BLaER1 (cell line): Measurements from ENCODE around the gene IFT122.
A peak's percentile ranks its signal among the peaks of the same experiment; 100 is the strongest.

Source experiments
- H3K27ac ChIP-seq: shearing (Covaris generic); formaldehyde crosslinking; 2 replicates; pipeline ENCODE4 v1.8.1; 2022
- H3K27me3 ChIP-seq: shearing (Covaris generic); formaldehyde crosslinking; 2 replicates; pipeline ENCODE4 v1.8.1; 2022
- H3K36me3 ChIP-seq: shearing (Covaris generic); formaldehyde crosslinking; 2 replicates; pipeline ENCODE4 v1.8.1; 2022
- H3K4me1 ChIP-seq: shearing (Covaris generic); formaldehyde crosslinking; 2 replicates; pipeline ENCODE4 v1.8.1; 2022
- H3K4me2 ChIP-seq: shearing (Covaris generic); formaldehyde crosslinking; 2 replicates; pipeline ENCODE4 v1.8.1; 2022
- H3K4me3 ChIP-seq: shearing (Covaris generic); formaldehyde crosslinking; 2 replicates; pipeline ENCODE4 v1.8.1; 2022
- H3K9ac ChIP-seq: shearing (Covaris generic); formaldehyde crosslinking; 2 replicates; pipeline ENCODE4 v1.8.1; 2022
- H3K9me3 ChIP-seq: shearing (Covaris generic); formaldehyde crosslinking; 2 replicates; pipeline ENCODE4 v1.8.1; 2022
- H4K20me1 ChIP-seq: shearing (Covaris generic); formaldehyde crosslinking; 2 replicates; pipeline ENCODE4 v1.8.1; 2022
- Cebpa-rat ChIP-seq: shearing (Covaris generic); IDR thresholded peaks from 2 replicates; pipeline ENCODE4 v1.8.1; 2022

IFT122 gene

GRCh38 chr3:129517516-129517915 lies 77.5 kb downstream of the IFT122 start:
- Histone ChIP-seq H3K36me3 (peaks cover 54% of the 10 kb centered on the region), H3K9me3 (no peaks in the 10 kb centered on the region), H3K27me3 (no peaks in the 10 kb centered on the region), H3K9ac (no peak overlapping the region), H3K4me1 (peaks cover 32% of the 10 kb centered on the region), H3K27ac (no peak overlapping the region), H3K4me2 (no peak overlapping the region), H4K20me1 (no peaks in the 10 kb centered on the region), H3K4me3 (no peak overlapping the region)
- no peak for TF ChIP-seq Cebpa-rat

- H3K9me3 ChIP-seq = no peaks in the 10 kb centered on the region
- H3K4me1 ChIP-seq = peaks cover 33% of the 10 kb centered on the region
- no peak overlapping the region for H3K4me3 ChIP-seq
- no peak for TF ChIP-seq Cebpa-rat
- H4K20me1 ChIP-seq = no peaks in the 10 kb centered on the region
- no peaks in the 10 kb centered on the region for H3K27me3 ChIP-seq
- no peak overlapping the region for H3K27ac ChIP-seq
- no peak overlapping the region for H3K9ac ChIP-seq
- peaks cover 48% of the 10 kb centered on the region; the same call in 1 of the 2 replicates for H3K36me3 ChIP-seq
- H3K4me2 ChIP-seq = no peak overlapping the region
These were observed 78.1 kb downstream of the IFT122 start for GRCh38 chr3:129518038-129518561.

DNA sequence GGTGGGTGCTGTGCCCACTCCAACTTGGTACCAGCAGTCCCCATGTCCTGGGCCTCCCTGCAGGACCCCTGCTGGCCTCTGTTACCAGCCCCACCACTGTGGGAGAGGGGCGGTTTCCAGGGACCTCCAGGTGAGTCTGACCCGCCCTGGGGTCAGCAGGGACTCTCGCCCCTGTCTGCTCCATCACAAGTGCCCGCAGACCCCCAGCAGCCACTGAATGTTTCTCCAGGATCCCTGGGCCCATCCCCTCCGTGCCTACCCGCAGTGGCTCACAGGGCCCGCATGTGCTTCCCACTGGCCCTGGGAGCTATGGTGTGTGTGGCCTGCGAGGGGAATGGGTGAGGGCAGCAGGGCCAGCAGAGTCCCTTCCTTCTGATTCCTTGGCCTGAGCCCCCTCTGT lies 78.6 kb downstream of the IFT122 start:
- no peak overlapping the region for H3K4me3 ChIP-seq
- no peak overlapping the region for H3K9ac ChIP-seq
- H3K36me3 ChIP-seq = peaks cover 44% of the 10 kb centered on the region; the same call in 1 of the 2 replicates
- H3K9me3 ChIP-seq = no peaks in the 10 kb centered on the region
- H4K20me1 ChIP-seq = no peaks in the 10 kb centered on the region
- H3K27me3 ChIP-seq = no peaks in the 10 kb centered on the region
- peaks cover 36% of the 10 kb centered on the region for H3K4me1 ChIP-seq
- H3K27ac ChIP-seq = no peak overlapping the region
- no peak for TF ChIP-seq Cebpa-rat
- no peak overlapping the region for H3K4me2 ChIP-seq

- H4K20me1 ChIP-seq = no peaks in the 10 kb centered on the region
- H3K9me3 ChIP-seq = no peaks in the 10 kb centered on the region
- no peak overlapping the region for H3K4me3 ChIP-seq
- peaks cover 29% of the 10 kb centered on the region for H3K4me1 ChIP-seq
- H3K4me2 ChIP-seq = no peak overlapping the region
- H3K27me3 ChIP-seq = no peaks in the 10 kb centered on the region
- H3K36me3 ChIP-seq = peaks cover 38% of the 10 kb centered on the region; the same call in 1 of the 2 replicates
- TF ChIP-seq Cebpa-rat = no peak
- H3K27ac ChIP-seq = no peak overlapping the region
- no peak overlapping the region for H3K9ac ChIP-seq
These were observed 79.4 kb downstream of the IFT122 start for GRCh38 chr3:129519449-129519848.

DNA sequence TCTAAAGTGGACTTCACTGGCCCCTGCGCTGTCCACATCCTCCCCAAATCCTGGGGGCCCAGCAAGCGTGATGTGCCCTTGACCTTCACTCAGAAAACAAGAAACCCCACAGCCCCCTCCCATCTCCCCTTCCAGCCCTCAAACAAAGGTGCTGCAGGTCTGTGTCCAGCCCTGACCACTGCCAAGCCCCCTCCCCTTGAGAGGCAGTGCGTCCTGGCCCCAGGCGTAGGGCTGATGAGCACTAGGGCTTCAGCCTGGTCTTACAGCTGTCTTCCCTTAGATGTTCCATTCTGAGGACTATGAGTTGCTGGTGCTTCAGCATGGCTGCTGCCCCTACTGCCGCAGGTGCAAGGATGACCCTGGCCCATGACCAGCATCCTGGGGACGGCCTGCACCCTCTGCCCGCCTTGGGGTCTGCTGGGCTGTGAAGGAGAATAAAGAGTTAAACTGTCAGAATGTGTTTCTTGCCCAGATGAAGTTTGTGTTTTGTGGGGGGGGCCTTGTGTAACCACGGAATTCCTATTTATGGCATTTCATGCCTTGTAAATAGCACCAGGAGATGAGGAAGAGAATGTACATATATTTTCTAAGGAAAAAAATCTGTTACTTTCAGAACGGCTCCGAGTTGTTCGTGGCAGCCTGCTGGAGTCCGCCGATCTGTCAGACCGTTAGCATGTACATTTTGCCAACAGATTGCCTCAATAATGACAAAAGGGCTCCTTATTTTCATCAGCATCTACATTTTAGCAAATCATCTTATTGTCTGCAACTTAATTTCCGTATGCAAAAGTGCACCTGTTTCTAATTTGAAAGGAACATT lies 80.1 kb downstream of the IFT122 start:
- Histone ChIP-seq H3K9ac (no peak overlapping the region), H4K20me1 (no peaks in the 10 kb centered on the region), H3K9me3 (no peaks in the 10 kb centered on the region), H3K4me1 (peaks cover 22% of the 10 kb centered on the region), H3K4me2 (no peak overlapping the region), H3K27me3 (no peaks in the 10 kb centered on the region), H3K27ac (no peak overlapping the region), H3K4me3 (no peak overlapping the region), H3K36me3 (peaks cover 37% of the 10 kb centered on the region; the same call in 1 of the 2 replicates)
- no peak for TF ChIP-seq Cebpa-rat

- Histone ChIP-seq H3K4me1 (peaks cover 19% of the 10 kb centered on the region), H3K9me3 (no peaks in the 10 kb centered on the region), H3K4me3 (no peak overlapping the region), H3K9ac (no peak overlapping the region), H3K4me2 (no peak overlapping the region), H3K36me3 (peaks cover 33% of the 10 kb centered on the region; the same call in 1 of the 2 replicates), H3K27ac (no peak overlapping the region), H3K27me3 (no peaks in the 10 kb centered on the region), H4K20me1 (no peaks in the 10 kb centered on the region)
- TF ChIP-seq Cebpa-rat = no peak
These were observed 80.9 kb downstream of the IFT122 start for GRCh38 chr3:129520960-129521359.

DNA sequence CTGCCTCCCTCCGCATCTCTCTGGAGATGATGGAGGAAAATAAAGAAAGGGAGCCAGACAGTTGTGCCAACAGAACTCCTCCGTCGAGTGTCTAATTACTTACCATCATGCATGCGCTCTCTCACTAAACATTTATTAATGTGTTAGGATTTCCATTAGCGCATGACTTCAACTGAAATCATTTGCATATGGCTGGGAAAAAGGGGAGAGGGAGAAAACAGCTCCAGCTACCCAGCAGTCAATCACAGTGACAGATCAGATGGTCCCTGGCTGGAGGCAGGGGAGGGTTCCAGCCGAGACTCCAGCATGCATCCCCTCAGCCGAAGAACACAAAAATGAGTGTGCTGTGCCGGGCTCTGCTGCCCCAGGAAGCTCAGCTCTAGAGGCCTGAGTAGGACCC lies 81.6 kb downstream of the IFT122 start:
- no peaks in the 10 kb centered on the region for H4K20me1 ChIP-seq
- no peak overlapping the region for H3K4me3 ChIP-seq
- H3K4me2 ChIP-seq = no peak overlapping the region
- H3K27ac ChIP-seq = no peak overlapping the region
- peaks cover 26% of the 10 kb centered on the region; the same call in 1 of the 2 replicates for H3K36me3 ChIP-seq
- H3K27me3 ChIP-seq = no peaks in the 10 kb centered on the region
- H3K9me3 ChIP-seq = no peaks in the 10 kb centered on the region
- no peak for TF ChIP-seq Cebpa-rat
- H3K9ac ChIP-seq = no peak overlapping the region
- peaks cover 24% of the 10 kb centered on the region for H3K4me1 ChIP-seq

DNA sequence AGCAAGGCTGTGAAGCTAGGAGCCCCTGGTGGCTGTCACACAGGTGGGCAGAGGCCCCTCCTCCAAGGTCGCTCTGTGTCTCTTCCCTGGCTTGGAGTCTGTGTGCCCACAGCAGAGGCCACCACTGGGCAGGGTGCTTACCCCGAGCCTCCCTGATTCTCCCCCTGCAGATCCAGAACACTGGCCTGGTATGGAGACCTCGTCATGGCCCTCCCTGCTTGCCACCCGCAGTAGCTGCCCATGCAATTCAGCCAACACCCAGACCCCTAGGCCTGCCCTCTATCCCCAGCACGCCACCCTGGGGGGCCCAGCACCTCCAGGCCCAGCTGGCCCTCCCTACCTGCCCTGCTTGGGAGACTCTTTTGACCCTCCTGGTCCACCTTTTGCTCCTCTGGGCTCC lies 82.9 kb downstream of the IFT122 start:
- Histone ChIP-seq H3K27ac (no peak overlapping the region), H3K4me1 (peaks cover 24% of the 10 kb centered on the region), H3K4me2 (peak overlapping the region; percentile 36; the same call in 1 of the 2 replicates), H3K9me3 (no peaks in the 10 kb centered on the region), H3K36me3 (peaks cover 16% of the 10 kb centered on the region; the same call in 1 of the 2 replicates), H3K27me3 (no peaks in the 10 kb centered on the region), H3K9ac (no peak overlapping the region), H4K20me1 (no peaks in the 10 kb centered on the region), H3K4me3 (no peak overlapping the region)
- TF ChIP-seq Cebpa-rat = no peak

DNA sequence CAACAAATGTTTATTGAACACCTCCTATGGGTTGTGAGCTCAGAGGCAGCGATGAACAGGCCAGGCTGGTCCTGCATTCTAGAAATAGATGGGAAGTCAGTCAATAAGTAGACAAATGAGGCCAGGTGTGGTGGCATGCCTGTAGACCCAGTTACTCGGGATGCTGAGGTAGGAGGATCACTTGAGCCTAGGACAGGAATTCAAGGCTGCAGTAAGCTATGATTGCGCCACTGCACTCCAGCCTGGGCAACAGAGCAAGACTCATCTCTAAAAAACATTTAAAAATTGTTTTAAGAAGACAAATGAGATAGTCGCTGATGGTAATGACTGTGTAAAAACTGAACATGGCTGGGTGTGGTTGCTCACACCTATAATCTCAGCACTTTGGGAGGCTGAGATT lies 84.1 kb downstream of the IFT122 start:
- Histone ChIP-seq H3K4me3 (no peak overlapping the region), H4K20me1 (no peaks in the 10 kb centered on the region), H3K9ac (no peak overlapping the region), H3K4me1 (peaks cover 21% of the 10 kb centered on the region), H3K27ac (no peak overlapping the region), H3K36me3 (peaks cover 6% of the 10 kb centered on the region; the same call in 1 of the 2 replicates), H3K27me3 (no peaks in the 10 kb centered on the region), H3K9me3 (no peaks in the 10 kb centered on the region), H3K4me2 (no peak overlapping the region)
- TF ChIP-seq Cebpa-rat = no peak

DNA sequence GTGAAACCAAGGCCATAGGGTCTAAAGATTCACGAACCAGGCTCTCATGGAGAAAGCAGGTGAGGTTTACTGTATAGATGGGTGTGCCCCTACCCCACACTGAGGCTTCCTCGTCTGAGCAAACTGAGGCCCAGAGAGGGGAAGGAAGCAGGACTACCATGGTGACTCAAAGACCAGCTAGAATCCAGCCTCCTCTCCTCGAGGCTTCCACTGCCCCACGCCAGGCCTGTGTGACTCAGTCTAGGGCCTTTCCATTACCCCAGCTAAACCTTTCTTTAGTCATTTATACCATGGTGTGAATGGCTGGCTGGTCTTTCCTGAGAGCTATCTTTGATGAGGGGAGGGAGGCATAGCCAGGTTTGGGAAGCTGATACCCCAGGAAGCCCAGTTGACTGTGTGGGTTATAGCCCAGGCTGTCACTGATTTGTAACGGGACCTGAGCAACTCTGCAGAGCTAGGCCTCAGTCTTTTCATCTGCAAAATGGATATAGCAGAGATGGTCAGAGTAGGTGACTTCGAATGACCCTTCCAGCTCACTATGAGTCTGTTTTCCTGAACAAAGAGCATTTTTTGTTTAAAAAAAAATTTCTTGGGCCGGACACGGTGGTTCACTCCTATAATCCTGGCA lies 85.4 kb downstream of the IFT122 start:
- Histone ChIP-seq H3K27ac (no peak overlapping the region), H3K9ac (no peak overlapping the region), H3K36me3 (no peaks in the 10 kb centered on the region), H4K20me1 (no peaks in the 10 kb centered on the region), H3K27me3 (no peaks in the 10 kb centered on the region), H3K9me3 (no peaks in the 10 kb centered on the region), H3K4me1 (peaks cover 15% of the 10 kb centered on the region), H3K4me3 (no peak overlapping the region), H3K4me2 (no peak overlapping the region)
- no peak for TF ChIP-seq Cebpa-rat
